Measurements from ENCODE around the gene ADGRL3. TPM values are rescaled to one million over a fixed set of nuclear protein-coding genes. Genes with fewer than 3 reads are reported as not detected.

Gene ADGRL3
- total RNA-seq, 1 donor from 2014 or later, result 31.3 TPM

DNA sequence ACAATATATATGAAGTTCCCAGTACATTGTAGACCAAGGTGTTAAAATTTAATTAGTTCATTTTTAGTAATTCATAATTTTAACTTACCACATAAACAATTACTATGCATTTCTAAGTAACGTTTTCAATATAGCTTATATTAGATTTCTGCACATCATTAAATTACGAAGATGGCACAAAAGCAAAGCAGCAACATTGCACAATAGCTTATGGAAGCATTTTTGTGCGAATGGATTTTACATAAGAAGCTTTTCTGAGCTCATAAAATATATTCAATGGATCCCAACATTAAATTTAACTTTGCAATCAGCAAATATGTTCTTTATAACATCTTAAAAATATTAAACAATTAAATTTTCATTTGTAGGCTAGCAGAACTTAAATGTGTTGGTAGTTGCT, 875.4 kb downstream of the ADGRL3 start:
- Histone ChIP-seq H3K27ac (ENCODE audit: low read depth, low read length) (no peak overlapping the region), H3K9me3 (ENCODE audit: insufficient read depth, low read depth, low read length) (no peaks in the 10 kb centered on the region), H3K4me3 (ENCODE audit: insufficient read depth, low read depth, low read length) (no peak overlapping the region), H3K4me1 (ENCODE audit: insufficient read depth, low read length) (no peaks in the 10 kb centered on the region), H3K9ac (ENCODE audit: low read length) (no peak overlapping the region), H2AFZ (ENCODE audit: low read depth, low read length) (no peak overlapping the region), H4K20me1 (ENCODE audit: insufficient read depth, low read length) (no peaks in the 10 kb centered on the region), H3K36me3 (ENCODE audit: insufficient read depth, low read length) (no peaks in the 10 kb centered on the region), H3K4me2 (ENCODE audit: low read length) (no peak overlapping the region), H3K27me3 (ENCODE audit: insufficient read depth, low read length) (no peaks in the 10 kb centered on the region), H3K79me2 (ENCODE audit: insufficient read depth, low read length) (no peaks in the 10 kb centered on the region)
- Mint-ChIP-seq H3K4me1 (ENCODE audit: low read depth, unreplicated experiment) (no peaks in the 10 kb centered on the region), H3K27ac (ENCODE audit: unreplicated experiment) (no peak overlapping the region), H3K36me3 (ENCODE audit: low read depth, unreplicated experiment) (peaks cover under 1% of the 10 kb centered on the region), H3K4me3 (ENCODE audit: unreplicated experiment) (no peak overlapping the region), H3K9me3 (ENCODE audit: unreplicated experiment) (no peaks in the 10 kb centered on the region), H3K27me3 (ENCODE audit: low read depth, unreplicated experiment) (no peaks in the 10 kb centered on the region)
- FAIRE-seq (no peak), DNase-seq (ENCODE audit: low read depth) (no peak)
- no peak for TF ChIP-seq EZH2 (IDR thresholded peaks at IDR 0.05; ENCODE audit: insufficient read depth, low read length)
- TF ChIP-seq, protein P1, sequence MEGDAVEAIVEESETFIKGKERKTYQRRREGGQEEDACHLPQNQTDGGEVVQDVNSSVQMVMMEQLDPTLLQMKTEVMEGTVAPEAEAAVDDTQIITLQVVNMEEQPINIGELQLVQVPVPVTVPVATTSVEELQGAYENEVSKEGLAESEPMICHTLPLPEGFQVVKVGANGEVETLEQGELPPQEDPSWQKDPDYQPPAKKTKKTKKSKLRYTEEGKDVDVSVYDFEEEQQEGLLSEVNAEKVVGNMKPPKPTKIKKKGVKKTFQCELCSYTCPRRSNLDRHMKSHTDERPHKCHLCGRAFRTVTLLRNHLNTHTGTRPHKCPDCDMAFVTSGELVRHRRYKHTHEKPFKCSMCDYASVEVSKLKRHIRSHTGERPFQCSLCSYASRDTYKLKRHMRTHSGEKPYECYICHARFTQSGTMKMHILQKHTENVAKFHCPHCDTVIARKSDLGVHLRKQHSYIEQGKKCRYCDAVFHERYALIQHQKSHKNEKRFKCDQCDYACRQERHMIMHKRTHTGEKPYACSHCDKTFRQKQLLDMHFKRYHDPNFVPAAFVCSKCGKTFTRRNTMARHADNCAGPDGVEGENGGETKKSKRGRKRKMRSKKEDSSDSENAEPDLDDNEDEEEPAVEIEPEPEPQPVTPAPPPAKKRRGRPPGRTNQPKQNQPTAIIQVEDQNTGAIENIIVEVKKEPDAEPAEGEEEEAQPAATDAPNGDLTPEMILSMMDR (IDR thresholded peaks at IDR 0.05; ENCODE audit: insufficient read depth, low read depth, low read length), result no peak

DNA sequence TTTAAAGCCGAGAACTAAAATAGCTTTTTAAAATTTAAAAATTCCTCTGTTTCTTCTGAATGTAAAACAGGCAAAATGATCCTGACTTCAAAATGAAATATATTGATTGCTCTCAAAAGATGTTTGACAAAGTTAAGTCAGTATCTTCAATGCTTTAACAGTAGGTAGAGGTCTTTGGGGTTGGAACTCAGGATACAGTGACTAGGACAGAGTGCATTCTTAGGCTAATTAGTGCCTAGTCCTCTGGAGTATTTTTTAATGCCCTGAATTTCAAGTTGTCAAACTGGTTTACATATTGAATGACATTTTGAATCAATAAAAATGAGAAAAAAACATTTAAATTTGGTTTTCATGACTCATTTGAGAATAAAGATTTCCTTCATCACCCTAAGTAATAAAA, 877.3 kb downstream of the ADGRL3 start:
- no peaks in the 10 kb centered on the region for H3K27me3 ChIP-seq (ENCODE audit: insufficient read depth, low read length)
- no peaks in the 10 kb centered on the region for H3K79me2 ChIP-seq (ENCODE audit: insufficient read depth, low read length)
- H3K9ac ChIP-seq (ENCODE audit: low read length), result no peak overlapping the region
- Mint-ChIP-seq H3K36me3 (ENCODE audit: low read depth, unreplicated experiment) (no peaks in the 10 kb centered on the region), H3K27me3 (ENCODE audit: low read depth, unreplicated experiment) (no peaks in the 10 kb centered on the region), H3K27ac (ENCODE audit: unreplicated experiment) (no peak overlapping the region), H3K4me1 (ENCODE audit: low read depth, unreplicated experiment) (no peaks in the 10 kb centered on the region), H3K4me3 (ENCODE audit: unreplicated experiment) (no peak overlapping the region), H3K9me3 (ENCODE audit: unreplicated experiment) (no peaks in the 10 kb centered on the region)
- H3K4me1 ChIP-seq (ENCODE audit: insufficient read depth, low read length), result no peaks in the 10 kb centered on the region
- no peak overlapping the region for H3K4me3 ChIP-seq (ENCODE audit: insufficient read depth, low read depth, low read length)
- H3K27ac ChIP-seq (ENCODE audit: low read depth, low read length), result no peak overlapping the region
- FAIRE-seq (no peak), DNase-seq (ENCODE audit: low read depth) (no peak)
- no peak for TF ChIP-seq EZH2 (IDR thresholded peaks at IDR 0.05; ENCODE audit: insufficient read depth, low read length)
- TF ChIP-seq, protein P1 (IDR thresholded peaks at IDR 0.05; ENCODE audit: insufficient read depth, low read depth, low read length), result no peak
- no peaks in the 10 kb centered on the region for H3K36me3 ChIP-seq (ENCODE audit: insufficient read depth, low read length)
- no peaks in the 10 kb centered on the region for H4K20me1 ChIP-seq (ENCODE audit: insufficient read depth, low read length)
- H2AFZ ChIP-seq (ENCODE audit: low read depth, low read length), result no peak overlapping the region
- no peaks in the 10 kb centered on the region for H3K9me3 ChIP-seq (ENCODE audit: insufficient read depth, low read depth, low read length)
- no peak overlapping the region for H3K4me2 ChIP-seq (ENCODE audit: low read length)

DNA sequence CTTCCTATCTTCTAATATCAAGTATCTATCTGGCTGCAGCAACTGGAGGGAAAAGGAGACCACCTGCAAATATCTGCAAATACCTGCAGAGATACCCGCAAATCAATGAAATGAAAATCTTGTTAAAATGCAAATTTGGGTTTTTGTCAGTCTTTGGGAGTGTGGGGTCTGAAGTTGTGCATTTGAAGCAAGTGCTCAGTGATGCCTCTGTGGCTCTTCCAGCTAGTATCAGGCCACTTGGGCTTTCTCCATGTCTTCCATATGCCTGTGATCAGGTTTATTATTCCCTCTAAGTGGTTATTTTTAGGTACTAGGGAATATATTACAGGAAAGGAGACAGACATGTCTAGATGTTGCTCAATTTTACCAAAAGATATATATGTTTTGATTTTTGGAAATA, 880.3 kb downstream of the ADGRL3 start:
- Mint-ChIP-seq H3K27ac (ENCODE audit: unreplicated experiment) (no peak overlapping the region), H3K36me3 (ENCODE audit: low read depth, unreplicated experiment) (no peaks in the 10 kb centered on the region), H3K4me1 (ENCODE audit: low read depth, unreplicated experiment) (no peaks in the 10 kb centered on the region), H3K27me3 (ENCODE audit: low read depth, unreplicated experiment) (no peaks in the 10 kb centered on the region), H3K4me3 (ENCODE audit: unreplicated experiment) (no peak overlapping the region), H3K9me3 (ENCODE audit: unreplicated experiment) (no peaks in the 10 kb centered on the region)
- Histone ChIP-seq H3K27ac (ENCODE audit: low read depth, low read length) (no peak overlapping the region), H4K20me1 (ENCODE audit: insufficient read depth, low read length) (no peaks in the 10 kb centered on the region), H3K79me2 (ENCODE audit: insufficient read depth, low read length) (no peaks in the 10 kb centered on the region), H3K27me3 (ENCODE audit: insufficient read depth, low read length) (no peaks in the 10 kb centered on the region), H3K9ac (ENCODE audit: low read length) (no peak overlapping the region), H3K36me3 (ENCODE audit: insufficient read depth, low read length) (no peaks in the 10 kb centered on the region), H3K4me3 (ENCODE audit: insufficient read depth, low read depth, low read length) (no peak overlapping the region), H3K4me1 (ENCODE audit: insufficient read depth, low read length) (no peaks in the 10 kb centered on the region), H3K9me3 (ENCODE audit: insufficient read depth, low read depth, low read length) (no peaks in the 10 kb centered on the region), H3K4me2 (ENCODE audit: low read length) (no peak overlapping the region), H2AFZ (ENCODE audit: low read depth, low read length) (no peak overlapping the region)
- TF ChIP-seq EZH2 (IDR thresholded peaks at IDR 0.05; ENCODE audit: insufficient read depth, low read length), result no peak
- TF ChIP-seq, protein P1 (IDR thresholded peaks at IDR 0.05; ENCODE audit: insufficient read depth, low read depth, low read length), result no peak
- FAIRE-seq (no peak), DNase-seq (ENCODE audit: low read depth) (no peak)
